ENCODE data around the gene INPP5D. TPM values are rescaled to one million over a fixed set of nuclear protein-coding genes. Genes with fewer than 3 reads are reported as not detected.

Gene INPP5D
- total and polyA plus RNA-seq, 2 donors (not counting 3 experiments of a cell fraction or from before 2014, with no cell fraction given) = 13.9 to 46.6 TPM

- peaks cover 0 to 7% of the 10 kb centered on the region in 2 experiments for H3K27me3 ChIP-seq (ENCODE audit: control insufficient read depth in 2 of 2, insufficient read depth in 2 of 2, low read length in 2 of 2)
- no peaks in the 10 kb centered on the region for H3K9me3 ChIP-seq (replicated peaks; ENCODE audit: control insufficient read depth, insufficient read depth, low read length)
- no peaks in the 10 kb centered on the region for H3K36me3 ChIP-seq (ENCODE audit: control insufficient read depth in 2 of 2, extremely low read depth in 1 of 2, insufficient read depth in 2 of 2, low read length in 2 of 2)
- H3K4me1 ChIP-seq (ENCODE audit: control insufficient read depth, extremely low read depth, insufficient read depth, low read length) = no peaks in the 10 kb centered on the region
- no TSS peak for BruUV-seq (replicated peaks)
- dilution Hi-C loops (cut with MboI; ENCODE audit: extremely low pct_ligation_motif_present, low sequenced_read_pairs) = no loop called here
- H3K4me2 ChIP-seq (ENCODE audit: insufficient read depth, low read length) = no peak overlapping the region
- H3K9ac ChIP-seq (replicated peaks; ENCODE audit: extremely low read depth, insufficient read depth, low read length) = no peak overlapping the region
- H2AFZ ChIP-seq (ENCODE audit: low read depth, low read length) = no peak overlapping the region
- H3K9me1 ChIP-seq (replicated peaks; ENCODE audit: control insufficient read depth, extremely low read depth, insufficient read depth, low read length) = no peaks in the 10 kb centered on the region
- POLR2A ChIA-PET = no interaction called here
- no peaks in the 10 kb centered on the region for H4K20me1 ChIP-seq (replicated peaks; ENCODE audit: control insufficient read depth, extremely low read depth, insufficient read depth, low read length)
- DNase-seq (ENCODE audit: low read depth, low spot score) (no peak), FAIRE-seq (no peak)
- CTCF ChIA-PET = no interaction called here
- intact Hi-C loops (cut with micrococcal nuclease) = no loop called here
- no peaks in the 10 kb centered on the region for H3K79me2 ChIP-seq (ENCODE audit: control insufficient read depth, insufficient read depth, low read length)
- no peak overlapping the region for H3K27ac ChIP-seq (ENCODE audit: insufficient read depth, low read depth, low read length)
- H3K4me3 ChIP-seq (replicated peaks in 1 of 3; ENCODE audit: insufficient read depth in 1 of 3, low read depth in 1 of 3, low read length in 3 of 3) = no peak overlapping the region
- no peak for TF ChIP-seq MAX (IDR thresholded peaks at IDR 0.05; ENCODE audit: insufficient read depth, insufficient read length)
- TF ChIP-seq POLR2A (IDR thresholded peaks at IDR 0.05; ENCODE audit: low read depth, low read length) = no peak
- no peak for TF ChIP-seq JUN (IDR thresholded peaks at IDR 0.05; ENCODE audit: borderline replicate concordance, insufficient read depth, insufficient read length, low read depth)
- TF ChIP-seq GATA2 (IDR thresholded peaks at IDR 0.05; ENCODE audit: insufficient read depth, insufficient read length, low read depth, low read length) = no peak
- TF ChIP-seq, protein P1, sequence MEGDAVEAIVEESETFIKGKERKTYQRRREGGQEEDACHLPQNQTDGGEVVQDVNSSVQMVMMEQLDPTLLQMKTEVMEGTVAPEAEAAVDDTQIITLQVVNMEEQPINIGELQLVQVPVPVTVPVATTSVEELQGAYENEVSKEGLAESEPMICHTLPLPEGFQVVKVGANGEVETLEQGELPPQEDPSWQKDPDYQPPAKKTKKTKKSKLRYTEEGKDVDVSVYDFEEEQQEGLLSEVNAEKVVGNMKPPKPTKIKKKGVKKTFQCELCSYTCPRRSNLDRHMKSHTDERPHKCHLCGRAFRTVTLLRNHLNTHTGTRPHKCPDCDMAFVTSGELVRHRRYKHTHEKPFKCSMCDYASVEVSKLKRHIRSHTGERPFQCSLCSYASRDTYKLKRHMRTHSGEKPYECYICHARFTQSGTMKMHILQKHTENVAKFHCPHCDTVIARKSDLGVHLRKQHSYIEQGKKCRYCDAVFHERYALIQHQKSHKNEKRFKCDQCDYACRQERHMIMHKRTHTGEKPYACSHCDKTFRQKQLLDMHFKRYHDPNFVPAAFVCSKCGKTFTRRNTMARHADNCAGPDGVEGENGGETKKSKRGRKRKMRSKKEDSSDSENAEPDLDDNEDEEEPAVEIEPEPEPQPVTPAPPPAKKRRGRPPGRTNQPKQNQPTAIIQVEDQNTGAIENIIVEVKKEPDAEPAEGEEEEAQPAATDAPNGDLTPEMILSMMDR (IDR thresholded peaks at IDR 0.05; ENCODE audit: extremely low read depth in 1 of 2, insufficient read depth in 1 of 2, low read depth in 1 of 2, low read length in 2 of 2) = no peak
- TF ChIP-seq MYC (IDR thresholded peaks at IDR 0.05; ENCODE audit: low read depth, low read length) = no peak
- TF ChIP-seq POLR2AphosphoS5 (IDR thresholded peaks at IDR 0.05; ENCODE audit: insufficient read depth, low read depth, low read length) = no peak
- TF ChIP-seq EZH2 (IDR thresholded peaks at IDR 0.05; ENCODE audit: borderline replicate concordance, low read depth, low read length, severe bottlenecking) = no peak
- no peak for TF ChIP-seq FOS (IDR thresholded peaks at IDR 0.05; ENCODE audit: borderline replicate concordance, insufficient read depth, low read length)
Measured at GRCh38 chr2:233226511-233227031, 166.4 kb downstream of the INPP5D start.

Data from endothelial cell of umbilical vein (primary cell).